GM12878 (cell line): ENCODE data around the gene ZNF350. TPM values are rescaled to one million over a fixed set of nuclear protein-coding genes. Genes with fewer than 3 reads are reported as not detected.

Source experiments
- ASH2L ChIP-seq: fragments of 300-600, 200-600 bp; sonication (generic); IDR thresholded peaks from 2 replicates; pipeline ENCODE4 v1.6.1; 2017; ENCODE audit warnings: low read depth, mild to moderate bottlenecking, borderline replicate concordance
- BHLHE40 ChIP-seq, 2 experiments: fragments of 450-650 bp in 1 of 2; IDR thresholded peaks; 2 replicates each; pipeline ENCODE4 v1.6.1; 2011 to 2017; ENCODE audit warnings: low read depth in 2 of 2, borderline replicate concordance in 1 of 2, improper control_type of control experiment in 1 of 2, low read length in 1 of 2, mild to moderate bottlenecking in 1 of 2
- CEBPB ChIP-seq, 2 experiments: fragments of 150-350 bp in 1 of 2; IDR thresholded peaks; 2 replicates each; pipeline ENCODE4 v1.6.1; 2012 to 2014; ENCODE audit warnings: low read depth in 2 of 2, low read length in 2 of 2, borderline replicate concordance in 1 of 2, inconsistent platforms in 1 of 2
- CREM ChIP-seq: IDR thresholded peaks from 2 replicates; pipeline ENCODE4 v1.6.1; 2014; ENCODE audit warnings: antibody characterized with exemption, low read depth
- ELK1 ChIP-seq: IDR thresholded peaks from 2 replicates; pipeline ENCODE4 v1.6.1; 2012; ENCODE audit warnings: low read depth, low read length, improper control_type of control experiment
- ESRRA ChIP-seq: IDR thresholded peaks from 2 replicates; pipeline ENCODE4 v1.6.1; 2012; ENCODE audit warnings: mild to moderate bottlenecking, low read length, improper control_type of control experiment
- FOXM1 ChIP-seq: IDR thresholded peaks from 2 replicates; pipeline ENCODE4 v1.6.1; 2012; ENCODE audit warnings: low read depth, mild to moderate bottlenecking, inconsistent platforms, low read length, moderate library complexity
- GATAD2B ChIP-seq: fragments of 450-650 bp; conservative IDR thresholded peaks from 2 replicates; pipeline ENCODE4 v1.6.1; 2017; ENCODE audit warnings: low read depth, mild to moderate bottlenecking, moderate library complexity
- HDGF ChIP-seq: fragments of 450-650 bp; IDR thresholded peaks from 2 replicates; pipeline ENCODE4 v1.6.1; 2016; ENCODE audit warnings: antibody characterized with exemption
- IKZF1 ChIP-seq: fragments of 450-650 bp; conservative IDR thresholded peaks from 2 replicates; pipeline ENCODE4 v1.6.1; 2017; ENCODE audit warnings: antibody characterized with exemption, mild to moderate bottlenecking
- NFYB ChIP-seq: IDR thresholded peaks from 2 replicates; pipeline ENCODE4 v1.6.1; 2011; ENCODE audit warnings: low read depth, mild to moderate bottlenecking, low read length, improper control_type of control experiment, moderate library complexity; ENCODE audit not compliant: insufficient read depth
- NRF1 ChIP-seq: conservative IDR thresholded peaks from 2 replicates; pipeline ENCODE4 v1.6.1; 2011; ENCODE audit warnings: mild to moderate bottlenecking, low read depth, low read length, improper control_type of control experiment
- PML ChIP-seq: IDR thresholded peaks from 2 replicates; pipeline ENCODE4 v1.6.1; 2012; ENCODE audit warnings: low read length, inconsistent platforms
- POLR2A ChIP-seq: IDR thresholded peaks from 2 replicates; pipeline ENCODE4 v1.6.1; 2011; ENCODE audit warnings: low read depth, mild to moderate bottlenecking, low read length
- RBBP5 ChIP-seq: fragments of 200-600 bp; sonication (generic); conservative IDR thresholded peaks from 2 replicates; pipeline ENCODE4 v1.6.1; 2016
- RELA ChIP-seq: fragments of 450-650 bp; IDR thresholded peaks from 2 replicates; pipeline ENCODE4 v1.8.0; 2014; ENCODE audit warnings: borderline replicate concordance; ENCODE audit not compliant: partially characterized antibody
- SIX5 ChIP-seq: IDR thresholded peaks from 2 replicates; pipeline ENCODE4 v1.6.1; 2011; ENCODE audit warnings: mild to moderate bottlenecking, low read depth, low read length, moderate library complexity; ENCODE audit not compliant: severe bottlenecking
- SMAD5 ChIP-seq: IDR thresholded peaks from 2 replicates; pipeline ENCODE4 v1.6.1; 2016; ENCODE audit warnings: antibody characterized with exemption, low read depth
- SP1 ChIP-seq: IDR thresholded peaks from one replicate; pipeline ENCODE4 v1.6.1; 2011; ENCODE audit warnings: low read depth, low read length
- STAT1 ChIP-seq: fragments of 450-650 bp; conservative IDR thresholded peaks from 2 replicates; pipeline ENCODE4 v1.6.1; 2014; ENCODE audit warnings: antibody characterized with exemption, mild to moderate bottlenecking
- SUPT20H ChIP-seq: IDR thresholded peaks from 2 replicates; pipeline ENCODE4 v1.6.1; 2011; ENCODE audit warnings: low read depth, mild to moderate bottlenecking, low read length, moderate library complexity, borderline replicate concordance; ENCODE audit not compliant: control insufficient read depth
- TARDBP ChIP-seq: IDR thresholded peaks from 2 replicates; pipeline ENCODE4 v1.6.1; 2016; ENCODE audit warnings: borderline replicate concordance
- TCF7 ChIP-seq: IDR thresholded peaks from 2 replicates; pipeline ENCODE4 v1.6.1; 2014; ENCODE audit warnings: antibody characterized with exemption, borderline replicate concordance
- ZBTB33 ChIP-seq: fragments of 450-650 bp; IDR thresholded peaks from 2 replicates; pipeline ENCODE4 v1.6.1; 2017; ENCODE audit warnings: mild to moderate bottlenecking
- ZNF687 ChIP-seq: fragments of 450-650 bp; IDR thresholded peaks from 2 replicates; pipeline ENCODE4 v1.6.1; 2017; ENCODE audit warnings: mild to moderate bottlenecking, moderate library complexity
- polyA plus RNA-seq, 11 experiments: library from polyadenylated mRNA; depleted of rRNA in 4 of 11; unstranded in 6 of 11; stranded (reverse) in 5 of 11; fragments of >200 nt; fragmentation: Nextera tagmentation in 4 of 11; fragmentation: Illumina TruSeq in 1 of 11; extraction: Ambion mirVana in 4 of 11; extraction: Trizol in 1 of 11; gene quantifications; 1 replicate in 1 of 11; 2 replicates in 10 of 11; pipeline versions ENCODE4 v1.2.1 to v1.2.3, GENCODE V29; 2011 to 2016; ENCODE audit warnings: inconsistent platforms in 2 of 11, missing spikeins in 2 of 11, low read depth in 1 of 11
- total RNA-seq, 4 experiments: library from RNA; depleted of rRNA in 3 of 4; stranded (reverse); fragments of >200 nt in 3 of 4; fragmentation: Illumina TruSeq in 1 of 4; extraction: Trizol in 1 of 4; gene quantifications; 2 replicates each; pipeline versions ENCODE4 v1.2.1 to v1.2.3, GENCODE V29; 2013 to 2021

The ZNF350 gene
- total and polyA plus RNA-seq, 10 of the 15 experiments (the other 5 are each of a cell fraction or from before 2014, with no cell fraction given), result 6.4 to 11.8 (median 10.0) TPM

GRCh38 chr19:52007806-52008557 is 21.3 kb upstream of the ZNF350 start, which contains the start of gene ZNF615 (continued):
- TF ChIP-seq ZBTB33 (0 out of 2 replicates have a peak, but pooled peaks have one; percentile 6), NRF1 (peak; percentile 43; the same call in 1 of the 2 replicates), ZNF687 (0 out of 2 replicates have a peak, but pooled peaks have one; percentile 30), SIX5 (peak; percentile 83), SP1 (peak; percentile 25), CREM (peak; percentile 75), NFYB (no peak), STAT1 (no peak), ESRRA (0 out of 2 replicates have a peak, but pooled peaks have one; percentile 64), HDGF (peak; percentile 74; the same call in 1 of the 2 replicates), GATAD2B (0 out of 2 replicates have a peak, but pooled peaks have one; percentile 24), CEBPB (IDR thresholded peaks at IDR 0.05; ENCODE audit: borderline replicate concordance in 1 of 2, low read depth in 2 of 2, low read length in 2 of 2) (no peak), RELA (no peak), IKZF1 (peak; percentile 79), SMAD5 (no peak), FOXM1 (no peak), BHLHE40 (IDR thresholded peaks at IDR 0.05; ENCODE audit: borderline replicate concordance in 1 of 2, low read depth in 2 of 2, low read length in 1 of 2) (0 out of 4 replicates have a peak, but pooled peaks of 1 of the 2 experiments have one; percentile 10), POLR2A (peak; percentile 72), TCF7 (no peak), ASH2L (peak; percentile 42; the same call in 1 of the 2 replicates), TARDBP (peak; percentile 85; the same call in 1 of the 2 replicates), SUPT20H (no peak), PML (no peak), ELK1 (no peak), RBBP5 (peak; percentile 78; the same call in 1 of the 2 replicates)
